ENCODE measurements around the gene NOL3. TPM values are rescaled to one million over a fixed set of nuclear protein-coding genes. Genes with fewer than 3 reads are reported as not detected.

Gene NOL3
- total and polyA plus RNA-seq, 2 of the 13 experiments (the other 11 are each of a cell fraction or from before 2014, with no cell fraction given) = 5.7 to 20.5 TPM

DNA sequence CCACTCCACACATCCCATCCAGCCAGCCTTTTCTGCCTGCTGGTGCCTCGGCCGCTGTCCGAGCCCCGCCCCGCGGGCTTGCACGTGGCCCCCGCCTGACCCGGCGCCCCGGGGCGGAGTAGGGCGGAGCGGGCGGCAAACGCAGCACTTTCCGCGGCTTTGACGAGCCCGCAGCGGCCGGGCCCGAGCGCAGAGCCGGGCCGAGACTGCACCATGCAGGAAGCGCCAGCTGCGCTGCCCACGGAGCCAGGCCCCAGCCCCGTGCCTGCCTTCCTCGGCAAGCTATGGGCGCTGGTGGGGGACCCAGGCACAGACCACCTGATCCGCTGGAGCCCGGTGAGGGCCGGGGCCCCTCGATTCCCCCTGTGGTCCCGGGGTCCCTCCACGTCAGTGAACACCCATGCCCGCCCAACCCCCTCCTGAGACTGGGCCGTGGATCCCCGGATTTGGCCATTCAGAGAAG lies 5.7 kb upstream of the NOL3 start, which contains the start of gene HSF4 (continued):
- TF ChIP-seq ZNF589 (CRISPR knock-in tag; conservative IDR thresholded peaks at IDR 0.05) (peak; percentile 92; the same call in 1 of the 2 replicates), SALL1 (CRISPR knock-in tag; IDR thresholded peaks at IDR 0.05) (peak; percentile 94), POLR2G (IDR thresholded peaks at IDR 0.05; ENCODE audit: low read depth, low read length) (peak; percentile 40; the same call in 1 of the 2 replicates), ZNF343 (CRISPR knock-in tag; IDR thresholded peaks at IDR 0.05) (no peak), FOXA1 (IDR thresholded peaks at IDR 0.05) (no peak), FOXA1 (CRISPR knock-in tag; IDR thresholded peaks at IDR 0.05) (peak; percentile 29; the same call in 1 of the 2 replicates), ZNF660 (CRISPR knock-in tag; IDR thresholded peaks at IDR 0.05; ENCODE audit: borderline replicate concordance, low read depth) (no peak), NPAS2 (CRISPR knock-in tag; IDR thresholded peaks at IDR 0.05; ENCODE audit: borderline replicate concordance) (no peak), ZNF30 (CRISPR knock-in tag; IDR thresholded peaks at IDR 0.05) (no peak), ZNF33B (CRISPR knock-in tag; IDR thresholded peaks at IDR 0.05) (peak; percentile 92), ATM (IDR thresholded peaks at IDR 0.05; ENCODE audit: borderline replicate concordance) (no peak), ZNF672 (CRISPR knock-in tag; IDR thresholded peaks at IDR 0.05) (peak; percentile 70; the same call in 1 of the 2 replicates), REPIN1 (CRISPR knock-in tag; IDR thresholded peaks at IDR 0.05; ENCODE audit: borderline replicate concordance, low read depth) (peak; percentile 89; the same call in 1 of the 2 replicates), AHR (CRISPR knock-in tag; IDR thresholded peaks at IDR 0.05) (no peak), SP140L (CRISPR knock-in tag; IDR thresholded peaks at IDR 0.05; ENCODE audit: borderline replicate concordance) (no peak; the same call in 1 of the 2 replicates), RELA (CRISPR knock-in tag; IDR thresholded peaks at IDR 0.05) (peak; percentile 94)
- TF ChIP-seq, protein P1, sequence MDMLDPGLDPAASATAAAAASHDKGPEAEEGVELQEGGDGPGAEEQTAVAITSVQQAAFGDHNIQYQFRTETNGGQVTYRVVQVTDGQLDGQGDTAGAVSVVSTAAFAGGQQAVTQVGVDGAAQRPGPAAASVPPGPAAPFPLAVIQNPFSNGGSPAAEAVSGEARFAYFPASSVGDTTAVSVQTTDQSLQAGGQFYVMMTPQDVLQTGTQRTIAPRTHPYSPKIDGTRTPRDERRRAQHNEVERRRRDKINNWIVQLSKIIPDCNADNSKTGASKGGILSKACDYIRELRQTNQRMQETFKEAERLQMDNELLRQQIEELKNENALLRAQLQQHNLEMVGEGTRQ (IDR thresholded peaks at IDR 0.05; ENCODE audit: low read depth, low read length) = no peak
- TF ChIP-seq, protein P1 (CRISPR knock-in tag; IDR thresholded peaks at IDR 0.05; ENCODE audit: borderline replicate concordance) = no peak
- TF ChIP-seq, protein P2, sequence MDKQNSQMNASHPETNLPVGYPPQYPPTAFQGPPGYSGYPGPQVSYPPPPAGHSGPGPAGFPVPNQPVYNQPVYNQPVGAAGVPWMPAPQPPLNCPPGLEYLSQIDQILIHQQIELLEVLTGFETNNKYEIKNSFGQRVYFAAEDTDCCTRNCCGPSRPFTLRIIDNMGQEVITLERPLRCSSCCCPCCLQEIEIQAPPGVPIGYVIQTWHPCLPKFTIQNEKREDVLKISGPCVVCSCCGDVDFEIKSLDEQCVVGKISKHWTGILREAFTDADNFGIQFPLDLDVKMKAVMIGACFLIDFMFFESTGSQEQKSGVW (CRISPR knock-in tag; IDR thresholded peaks at IDR 0.05; ENCODE audit: borderline replicate concordance) = no peak
- TF ChIP-seq, protein P3, sequence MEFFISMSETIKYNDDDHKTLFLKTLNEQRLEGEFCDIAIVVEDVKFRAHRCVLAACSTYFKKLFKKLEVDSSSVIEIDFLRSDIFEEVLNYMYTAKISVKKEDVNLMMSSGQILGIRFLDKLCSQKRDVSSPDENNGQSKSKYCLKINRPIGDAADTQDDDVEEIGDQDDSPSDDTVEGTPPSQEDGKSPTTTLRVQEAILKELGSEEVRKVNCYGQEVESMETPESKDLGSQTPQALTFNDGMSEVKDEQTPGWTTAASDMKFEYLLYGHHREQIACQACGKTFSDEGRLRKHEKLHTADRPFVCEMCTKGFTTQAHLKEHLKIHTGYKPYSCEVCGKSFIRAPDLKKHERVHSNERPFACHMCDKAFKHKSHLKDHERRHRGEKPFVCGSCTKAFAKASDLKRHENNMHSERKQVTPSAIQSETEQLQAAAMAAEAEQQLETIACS (CRISPR knock-in tag; IDR thresholded peaks at IDR 0.05) = peak; percentile 64
- TF ChIP-seq, protein P4, sequence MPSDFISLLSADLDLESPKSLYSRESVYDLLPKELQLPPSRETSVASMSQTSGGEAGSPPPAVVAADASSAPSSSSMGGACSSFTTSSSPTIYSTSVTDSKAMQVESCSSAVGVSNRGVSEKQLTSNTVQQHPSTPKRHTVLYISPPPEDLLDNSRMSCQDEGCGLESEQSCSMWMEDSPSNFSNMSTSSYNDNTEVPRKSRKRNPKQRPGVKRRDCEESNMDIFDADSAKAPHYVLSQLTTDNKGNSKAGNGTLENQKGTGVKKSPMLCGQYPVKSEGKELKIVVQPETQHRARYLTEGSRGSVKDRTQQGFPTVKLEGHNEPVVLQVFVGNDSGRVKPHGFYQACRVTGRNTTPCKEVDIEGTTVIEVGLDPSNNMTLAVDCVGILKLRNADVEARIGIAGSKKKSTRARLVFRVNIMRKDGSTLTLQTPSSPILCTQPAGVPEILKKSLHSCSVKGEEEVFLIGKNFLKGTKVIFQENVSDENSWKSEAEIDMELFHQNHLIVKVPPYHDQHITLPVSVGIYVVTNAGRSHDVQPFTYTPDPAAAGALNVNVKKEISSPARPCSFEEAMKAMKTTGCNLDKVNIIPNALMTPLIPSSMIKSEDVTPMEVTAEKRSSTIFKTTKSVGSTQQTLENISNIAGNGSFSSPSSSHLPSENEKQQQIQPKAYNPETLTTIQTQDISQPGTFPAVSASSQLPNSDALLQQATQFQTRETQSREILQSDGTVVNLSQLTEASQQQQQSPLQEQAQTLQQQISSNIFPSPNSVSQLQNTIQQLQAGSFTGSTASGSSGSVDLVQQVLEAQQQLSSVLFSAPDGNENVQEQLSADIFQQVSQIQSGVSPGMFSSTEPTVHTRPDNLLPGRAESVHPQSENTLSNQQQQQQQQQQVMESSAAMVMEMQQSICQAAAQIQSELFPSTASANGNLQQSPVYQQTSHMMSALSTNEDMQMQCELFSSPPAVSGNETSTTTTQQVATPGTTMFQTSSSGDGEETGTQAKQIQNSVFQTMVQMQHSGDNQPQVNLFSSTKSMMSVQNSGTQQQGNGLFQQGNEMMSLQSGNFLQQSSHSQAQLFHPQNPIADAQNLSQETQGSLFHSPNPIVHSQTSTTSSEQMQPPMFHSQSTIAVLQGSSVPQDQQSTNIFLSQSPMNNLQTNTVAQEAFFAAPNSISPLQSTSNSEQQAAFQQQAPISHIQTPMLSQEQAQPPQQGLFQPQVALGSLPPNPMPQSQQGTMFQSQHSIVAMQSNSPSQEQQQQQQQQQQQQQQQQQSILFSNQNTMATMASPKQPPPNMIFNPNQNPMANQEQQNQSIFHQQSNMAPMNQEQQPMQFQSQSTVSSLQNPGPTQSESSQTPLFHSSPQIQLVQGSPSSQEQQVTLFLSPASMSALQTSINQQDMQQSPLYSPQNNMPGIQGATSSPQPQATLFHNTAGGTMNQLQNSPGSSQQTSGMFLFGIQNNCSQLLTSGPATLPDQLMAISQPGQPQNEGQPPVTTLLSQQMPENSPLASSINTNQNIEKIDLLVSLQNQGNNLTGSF (CRISPR knock-in tag; IDR thresholded peaks at IDR 0.05) = peak; percentile 96
- TF ChIP-seq, protein P5, sequence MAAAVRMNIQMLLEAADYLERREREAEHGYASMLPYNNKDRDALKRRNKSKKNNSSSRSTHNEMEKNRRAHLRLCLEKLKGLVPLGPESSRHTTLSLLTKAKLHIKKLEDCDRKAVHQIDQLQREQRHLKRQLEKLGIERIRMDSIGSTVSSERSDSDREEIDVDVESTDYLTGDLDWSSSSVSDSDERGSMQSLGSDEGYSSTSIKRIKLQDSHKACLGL (CRISPR knock-in tag; IDR thresholded peaks at IDR 0.05) = peak; percentile 84; the same call in 1 of the 2 replicates
